Activated CD8-positive, alpha-beta memory T cell treated with anti-CD3 and anti-CD28 coated beads for 1 hour (primary cell): ENCODE measurements around the gene DGAT2.
"Not testable (repeated sequence)": the region's sequence is repeated elsewhere in the genome, so short reads cannot be mapped to it uniquely, and the experiment has no call there.

Source experiments
- DNase-seq, 2 donors: peaks; one replicate each; pipeline ENCODE4 v3.0.0-alpha.2; 2020; ENCODE audit warnings: low read depth in 1 of 2; ENCODE audit errors: extremely low read depth in 1 of 2

Gene DGAT2

GRCh38 chr11:75748729-75749273 is 19.8 kb upstream of the DGAT2 start:
- not testable (repeated sequence) for DNase-seq

- DNase-seq: not testable (repeated sequence)
These were observed 13.6 kb upstream of the DGAT2 start for GRCh38 chr11:75754933-75755332.

- DNase-seq: no peak
These were observed 10.9 kb upstream of the DGAT2 start for GRCh38 chr11:75757651-75758050.

- no peak for DNase-seq
These were observed 8.7 kb upstream of the DGAT2 start for GRCh38 chr11:75759832-75760231.

GRCh38 chr11:75760243-75760642 is 8.3 kb upstream of the DGAT2 start:
- DNase-seq: no peak

- no peak for DNase-seq
These were observed 7.7 kb upstream of the DGAT2 start for GRCh38 chr11:75760710-75761493.

GRCh38 chr11:75762158-75762557 is 6.4 kb upstream of the DGAT2 start:
- no peak for DNase-seq

GRCh38 chr11:75762885-75763284 is 5.7 kb upstream of the DGAT2 start:
- DNase-seq: no peak

- no peak for DNase-seq
These were observed 4.7 kb upstream of the DGAT2 start for GRCh38 chr11:75763846-75764245.

GRCh38 chr11:75765116-75765515 is 3.5 kb upstream of the DGAT2 start:
- no peak for DNase-seq

GRCh38 chr11:75766443-75767227 is 1.9 kb upstream of the DGAT2 start:
- DNase-seq: no peak

- DNase-seq: no peak
These were observed 1.4 kb upstream of the DGAT2 start for GRCh38 chr11:75767228-75767572.

- no peak for DNase-seq
These were observed 826 bp upstream of the DGAT2 start for GRCh38 chr11:75767793-75768111.

GRCh38 chr11:75768909-75769771 is 562 bp downstream of the DGAT2 start:
- no peak for DNase-seq

- DNase-seq: no peak
These were observed 1.5 kb downstream of the DGAT2 start for GRCh38 chr11:75770102-75770501.

- no peak for DNase-seq
These were observed 3.2 kb downstream of the DGAT2 start for GRCh38 chr11:75771646-75772410.

GRCh38 chr11:75773595-75774353 is 5.2 kb downstream of the DGAT2 start:
- DNase-seq: no peak

- no peak for DNase-seq
These were observed 6.5 kb downstream of the DGAT2 start for GRCh38 chr11:75775056-75775455.

GRCh38 chr11:75776546-75776945 is 8.0 kb downstream of the DGAT2 start:
- no peak for DNase-seq
